ENCODE data around the gene CFAP141.

- no peak for TF ChIP-seq YY1 (IDR thresholded peaks at IDR 0.05; ENCODE audit: insufficient read depth, insufficient read length)
- no peak for TF ChIP-seq ZNF274 (IDR thresholded peaks at IDR 0.05; ENCODE audit: low read depth, low read length)
- no peak for TF ChIP-seq SUZ12 (IDR thresholded peaks at IDR 0.05; ENCODE audit: extremely low read depth, insufficient read depth, insufficient read length)
These were observed 6.0 kb upstream of the CFAP141 start for GRCh38 chr1:154212083-154212482.
